Mesenchymal stem cell (in vitro differentiated cells and primary cell): Measurements from ENCODE around the gene HPSE2.
A peak's percentile ranks its signal among the peaks of the same experiment; 100 is the strongest.
"Not testable (repeated sequence)": the region's sequence is repeated elsewhere in the genome, so short reads cannot be mapped to it uniquely, and the experiment has no call there.

Source experiments
- DNase-seq: peaks from one replicate; pipeline ENCODE4 v3.0.0-alpha.2; 2013
- H2AFZ ChIP-seq: one replicate; pipeline ENCODE4 v1.6.1; 2013; ENCODE audit warnings: low read depth, mild to moderate bottlenecking, control low read depth, inconsistent platforms, low read length, moderate library complexity
- H2AK5ac ChIP-seq: 2 replicates; pipeline ENCODE4 v1.6.1; 2013; ENCODE audit warnings: low read length, moderate library complexity, mild to moderate bottlenecking, inconsistent platforms; ENCODE audit not compliant: severe bottlenecking
- H2BK120ac ChIP-seq: one replicate; pipeline ENCODE4 v1.6.1; 2013; ENCODE audit warnings: low read depth, mild to moderate bottlenecking, inconsistent platforms, low read length, moderate library complexity
- H2BK12ac ChIP-seq, 2 experiments: one replicate each; pipeline ENCODE4 v1.6.1; 2013; ENCODE audit warnings: inconsistent platforms in 2 of 2, low read length in 2 of 2, mild to moderate bottlenecking in 2 of 2, moderate library complexity in 2 of 2, control low read depth in 1 of 2
- H2BK15ac ChIP-seq: one replicate; pipeline ENCODE4 v1.6.1; 2013; ENCODE audit warnings: mild to moderate bottlenecking, low read depth, inconsistent platforms; ENCODE audit not compliant: poor library complexity, severe bottlenecking
- H2BK5ac ChIP-seq: 2 replicates; pipeline ENCODE4 v1.6.1; 2013; ENCODE audit warnings: low read depth, mild to moderate bottlenecking, low read length, control low read depth, inconsistent platforms; ENCODE audit not compliant: poor library complexity, severe bottlenecking
- H3K14ac ChIP-seq, 2 experiments: one replicate each; pipeline ENCODE4 v1.6.1; 2013; ENCODE audit warnings: inconsistent platforms in 2 of 2, low read length in 2 of 2, control low read depth in 1 of 2, mild to moderate bottlenecking in 1 of 2, moderate library complexity in 1 of 2
- H3K18ac ChIP-seq, 2 experiments: one replicate each; pipeline ENCODE4 v1.6.1; 2013; ENCODE audit warnings: inconsistent platforms in 2 of 2, low read length in 2 of 2, control low read depth in 1 of 2, low read depth in 1 of 2, mild to moderate bottlenecking in 1 of 2
- H3K23ac ChIP-seq, 2 experiments: one replicate each; pipeline ENCODE4 v1.6.1; 2013; ENCODE audit warnings: inconsistent platforms in 2 of 2, low read length in 2 of 2, mild to moderate bottlenecking in 2 of 2, moderate library complexity in 2 of 2, control low read depth in 1 of 2
- H3K27ac ChIP-seq: 2 replicates; pipeline ENCODE4 v1.5.1; 2013; ENCODE audit warnings: mild to moderate bottlenecking, moderate library complexity, low read length, control low read depth, inconsistent platforms; ENCODE audit not compliant: poor library complexity, severe bottlenecking
- H3K27me3 ChIP-seq, 2 experiments: 2 replicates each; pipeline versions ENCODE4 v1.6.1 to v1.7.0; 2013; ENCODE audit warnings: low read length in 2 of 2, mild to moderate bottlenecking in 2 of 2, moderate library complexity in 2 of 2, control low read depth in 1 of 2, inconsistent platforms in 1 of 2; ENCODE audit not compliant: control insufficient read depth in 1 of 2, insufficient read depth in 1 of 2
- H3K36me3 ChIP-seq, 2 experiments: 2 replicates each; pipeline versions ENCODE4 v1.6.1 to v1.7.0; 2013; ENCODE audit warnings: low read length in 2 of 2, control low read depth in 1 of 2, inconsistent platforms in 1 of 2, low read depth in 1 of 2, mild to moderate bottlenecking in 1 of 2; ENCODE audit not compliant: insufficient read depth in 2 of 2, control insufficient read depth in 1 of 2
- H3K4ac ChIP-seq, 2 experiments: one replicate each; pipeline ENCODE4 v1.6.1; 2013; ENCODE audit warnings: inconsistent platforms in 2 of 2, low read length in 2 of 2, mild to moderate bottlenecking in 2 of 2, moderate library complexity in 2 of 2, control low read depth in 1 of 2, low read depth in 1 of 2
- H3K4me1 ChIP-seq: 2 replicates; pipeline ENCODE4 v1.6.1; 2013; ENCODE audit warnings: low read depth, low read length, control low read depth; ENCODE audit not compliant: control insufficient read depth, insufficient read depth
- H3K4me2 ChIP-seq: 2 replicates; pipeline ENCODE4 v1.6.1; 2013; ENCODE audit warnings: low read length, mild to moderate bottlenecking, inconsistent platforms; ENCODE audit not compliant: poor library complexity, severe bottlenecking
- H3K4me3 ChIP-seq, 2 experiments: 2 replicates each; pipeline versions ENCODE4 v1.5.1 to v1.7.0; 2013; ENCODE audit warnings: low read length in 2 of 2, mild to moderate bottlenecking in 2 of 2, control low read depth in 1 of 2, low read depth in 1 of 2; ENCODE audit not compliant: insufficient read depth in 1 of 2
- H3K79me1 ChIP-seq: replicated peaks from 2 replicates; pipeline ENCODE4 v1.6.1; 2013; ENCODE audit warnings: mild to moderate bottlenecking, control low read depth, low read length, inconsistent platforms; ENCODE audit not compliant: poor library complexity, severe bottlenecking
- H3K9ac ChIP-seq: 2 replicates; pipeline ENCODE4 v1.7.0; 2013; ENCODE audit warnings: mild to moderate bottlenecking, low read length, moderate library complexity
- H3K9me3 ChIP-seq: 2 replicates; pipeline ENCODE4 v1.7.0; 2013; ENCODE audit warnings: mild to moderate bottlenecking, low read length; ENCODE audit not compliant: control insufficient read depth
- H4K8ac ChIP-seq: one replicate; pipeline ENCODE4 v1.6.1; 2013; ENCODE audit warnings: inconsistent platforms, mild to moderate bottlenecking, low read length, moderate library complexity
- H4K91ac ChIP-seq: one replicate; pipeline ENCODE4 v1.6.1; 2013; ENCODE audit warnings: mild to moderate bottlenecking, low read length, inconsistent platforms
- WGBS: methylation state at CpG from one replicate; pipeline ENCODE4 v1.1.7; 2013; ENCODE audit warnings: mixed read lengths; 5-methylcytosine and 5-hydroxymethylcytosine counted together

The HPSE2 gene

GRCh38 chr10:99161165-99161564, 74.5 kb downstream of the HPSE2 start:
- Histone ChIP-seq H4K8ac (no peak overlapping the region), H3K4ac (no peak overlapping the region), H3K18ac (no peak overlapping the region), H3K4me3 (no peak overlapping the region), H3K36me3 (no peaks in the 10 kb centered on the region), H4K91ac (no peak overlapping the region), H3K9ac (no peak overlapping the region), H3K27ac (no peak overlapping the region), H2AK5ac (no peak overlapping the region), H3K23ac (no peak overlapping the region), H2BK5ac (no peak overlapping the region), H2BK12ac (no peak overlapping the region), H3K27me3 (no peaks in the 10 kb centered on the region), H3K4me2 (no peak overlapping the region), H2BK120ac (no peak overlapping the region), H3K9me3 (no peaks in the 10 kb centered on the region), H3K4me1 (no peaks in the 10 kb centered on the region), H2BK15ac (no peak overlapping the region), H3K79me1 (no peaks in the 10 kb centered on the region), H3K14ac (no peak overlapping the region), H2AFZ (no peak overlapping the region)
- WGBS: 78% methylated on average over 2 of the region's 4 CpGs
- DNase-seq: peak; percentile 14

GRCh38 chr10:99143651-99144050, 92.0 kb downstream of the HPSE2 start:
- Histone ChIP-seq H3K4me3 (no peak overlapping the region), H3K9ac (no peak overlapping the region), H2AK5ac (no peak overlapping the region), H3K9me3 (no peaks in the 10 kb centered on the region), H3K14ac (no peak overlapping the region), H3K4me2 (no peak overlapping the region), H2AFZ (no peak overlapping the region), H3K18ac (no peak overlapping the region), H3K36me3 (no peaks in the 10 kb centered on the region), H2BK15ac (no peak overlapping the region), H3K4me1 (no peaks in the 10 kb centered on the region), H3K4ac (no peak overlapping the region), H3K27ac (no peak overlapping the region), H2BK120ac (no peak overlapping the region), H4K91ac (no peak overlapping the region), H3K23ac (no peak overlapping the region), H2BK5ac (no peak overlapping the region), H3K79me1 (no peaks in the 10 kb centered on the region), H4K8ac (no peak overlapping the region), H2BK12ac (no peak overlapping the region), H3K27me3 (no peaks in the 10 kb centered on the region)
- no peak for DNase-seq
- 75% methylated on average over 1 of the region's 2 CpGs for WGBS

- Histone ChIP-seq H2BK120ac (no peak overlapping the region), H3K27me3 (no peaks in the 10 kb centered on the region), H3K4me2 (no peak overlapping the region), H3K4me1 (no peaks in the 10 kb centered on the region), H3K14ac (no peak overlapping the region), H2AK5ac (no peak overlapping the region), H4K8ac (no peak overlapping the region), H3K9me3 (no peaks in the 10 kb centered on the region), H3K4ac (no peak overlapping the region), H2AFZ (no peak overlapping the region), H4K91ac (no peak overlapping the region), H2BK15ac (no peak overlapping the region), H3K4me3 (no peak overlapping the region), H3K79me1 (no peaks in the 10 kb centered on the region), H3K23ac (no peak overlapping the region), H2BK5ac (no peak overlapping the region), H3K9ac (no peak overlapping the region), H2BK12ac (no peak overlapping the region), H3K27ac (no peak overlapping the region), H3K36me3 (no peaks in the 10 kb centered on the region), H3K18ac (no peak overlapping the region)
- peak; percentile 4 for DNase-seq
These were observed 92.6 kb downstream of the HPSE2 start for GRCh38 chr10:99143011-99143410.

GRCh38 chr10:99132897-99133296, 102.8 kb downstream of the HPSE2 start:
- H3K27ac ChIP-seq, H3K9me3 ChIP-seq, H3K4me2 ChIP-seq, H3K9ac ChIP-seq, H2AFZ ChIP-seq, H3K79me1 ChIP-seq, H3K36me3 ChIP-seq, H2BK5ac ChIP-seq, H3K23ac ChIP-seq, H2AK5ac ChIP-seq, H2BK12ac ChIP-seq, H3K27me3 ChIP-seq, H3K4me1 ChIP-seq, H3K4me3 ChIP-seq, H2BK15ac ChIP-seq, H3K4ac ChIP-seq, H4K91ac ChIP-seq, H2BK120ac ChIP-seq: not testable (repeated sequence)
- peak; percentile 6 for DNase-seq
- peak overlapping the region; percentile 37 for H4K8ac ChIP-seq
- H3K18ac ChIP-seq: peak overlapping the region in 1 of 2 experiments; percentile 52
- 47% methylated on average over 3 of the region's 3 CpGs for WGBS
- peak overlapping the region in 1 of 2 experiments; percentile 26 for H3K14ac ChIP-seq
